ENCODE results near the gene RNF26.

RNF26 gene

DNA sequence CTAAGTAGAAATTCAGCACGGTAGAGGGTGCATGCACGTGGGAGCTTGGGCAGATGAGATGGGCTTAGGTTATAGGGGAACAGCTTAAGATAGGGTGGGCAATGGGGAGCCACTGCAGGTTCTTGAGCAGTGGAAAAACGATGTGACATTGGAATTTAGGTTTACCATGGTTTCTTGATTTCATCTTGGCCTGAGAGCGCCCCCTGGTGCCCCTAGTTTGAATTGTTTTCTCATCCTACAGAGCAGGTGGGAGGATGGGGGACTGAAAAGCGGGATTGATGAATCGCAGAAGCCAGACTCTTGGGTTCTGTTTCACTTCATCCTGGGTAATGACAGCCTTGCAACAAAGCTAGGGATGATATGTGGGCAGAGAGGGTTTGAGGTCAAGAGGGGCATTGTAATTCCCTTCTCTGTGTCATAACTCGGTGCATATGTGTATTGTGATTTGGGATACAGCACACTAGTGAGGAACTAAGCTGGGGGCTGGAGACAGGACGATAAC, 10.7 kb upstream of the RNF26 start:
- TF ChIP-seq EZH2 (IDR thresholded peaks at IDR 0.05): no peak
- no peak overlapping the region for H3K9ac ChIP-seq (ENCODE audit: insufficient read length)
- H3K36me3 ChIP-seq (ENCODE audit: insufficient read depth, low read length): no peaks in the 10 kb centered on the region
- H3K9me3 ChIP-seq (ENCODE audit: low read depth, low read length): no peaks in the 10 kb centered on the region
- DNase-seq (ENCODE audit: low read depth, low spot score): no peak
- H3K4me3 ChIP-seq: no peak overlapping the region
- no peak overlapping the region for H3K27ac ChIP-seq

GRCh38 chr11:119324189-119324588, 10.1 kb upstream of the RNF26 start:
- Histone ChIP-seq H3K9me3 (ENCODE audit: low read depth, low read length) (no peaks in the 10 kb centered on the region), H3K9ac (ENCODE audit: insufficient read length) (no peak overlapping the region), H3K27ac (no peak overlapping the region), H3K36me3 (ENCODE audit: insufficient read depth, low read length) (no peaks in the 10 kb centered on the region), H3K4me3 (no peak overlapping the region)
- TF ChIP-seq FOXP2 (optimal IDR thresholded peaks at IDR 0.05; ENCODE audit: control extremely low read depth, extremely low read length, insufficient read depth) (no peak), EZH2 (IDR thresholded peaks at IDR 0.05) (no peak), POLR2AphosphoS5 (IDR thresholded peaks at IDR 0.05; ENCODE audit: borderline replicate concordance, low read depth, low read length) (no peak)
- DNase-seq (ENCODE audit: low read depth, low spot score): no peak

- no peak for DNase-seq (ENCODE audit: low read depth, low spot score)
- no peak overlapping the region for H3K4me3 ChIP-seq
- H3K9me3 ChIP-seq (ENCODE audit: low read depth, low read length): no peaks in the 10 kb centered on the region
- no peak for TF ChIP-seq FOXP2 (optimal IDR thresholded peaks at IDR 0.05; ENCODE audit: control extremely low read depth, extremely low read length, insufficient read depth)
- TF ChIP-seq POLR2AphosphoS5 (IDR thresholded peaks at IDR 0.05; ENCODE audit: borderline replicate concordance, low read depth, low read length): no peak
- no peak for TF ChIP-seq EZH2 (IDR thresholded peaks at IDR 0.05)
- H3K9ac ChIP-seq (ENCODE audit: insufficient read length): no peak overlapping the region
- H3K27ac ChIP-seq: no peak overlapping the region
- no peaks in the 10 kb centered on the region for H3K36me3 ChIP-seq (ENCODE audit: insufficient read depth, low read length)
Observed at GRCh38 chr11:119329320-119329719, 5.0 kb upstream of the RNF26 start.

DNA sequence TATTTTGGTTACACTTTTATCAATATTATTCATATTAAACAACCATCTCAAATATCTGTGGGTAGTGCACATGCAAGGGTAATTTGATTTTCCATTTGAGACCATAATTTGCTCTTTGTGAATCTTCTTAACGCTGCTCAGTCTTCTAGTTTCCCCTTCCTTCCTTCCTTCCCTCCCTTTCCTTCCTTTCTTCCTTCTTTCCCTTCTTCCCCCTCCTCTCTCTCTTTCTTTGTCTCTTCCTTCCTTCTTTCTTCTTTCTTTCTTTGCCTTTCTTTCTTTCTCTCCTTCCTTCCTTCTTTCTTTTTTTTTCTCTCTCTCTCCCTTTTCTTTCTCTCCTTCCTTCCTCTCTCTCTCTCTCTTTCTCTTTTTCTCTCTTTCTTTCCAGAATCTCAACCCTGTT, 4.1 kb upstream of the RNF26 start:
- Histone ChIP-seq H3K9ac (ENCODE audit: insufficient read length) (no peak overlapping the region), H3K4me3 (no peak overlapping the region), H3K36me3 (ENCODE audit: insufficient read depth, low read length) (no peaks in the 10 kb centered on the region), H3K27ac (no peak overlapping the region), H3K9me3 (ENCODE audit: low read depth, low read length) (no peaks in the 10 kb centered on the region)
- no peak for TF ChIP-seq FOXP2 (optimal IDR thresholded peaks at IDR 0.05; ENCODE audit: control extremely low read depth, extremely low read length, insufficient read depth)
- no peak for TF ChIP-seq EZH2 (IDR thresholded peaks at IDR 0.05)
- no peak for TF ChIP-seq POLR2AphosphoS5 (IDR thresholded peaks at IDR 0.05; ENCODE audit: borderline replicate concordance, low read depth, low read length)
- no peak for DNase-seq (ENCODE audit: low read depth, low spot score)

DNA sequence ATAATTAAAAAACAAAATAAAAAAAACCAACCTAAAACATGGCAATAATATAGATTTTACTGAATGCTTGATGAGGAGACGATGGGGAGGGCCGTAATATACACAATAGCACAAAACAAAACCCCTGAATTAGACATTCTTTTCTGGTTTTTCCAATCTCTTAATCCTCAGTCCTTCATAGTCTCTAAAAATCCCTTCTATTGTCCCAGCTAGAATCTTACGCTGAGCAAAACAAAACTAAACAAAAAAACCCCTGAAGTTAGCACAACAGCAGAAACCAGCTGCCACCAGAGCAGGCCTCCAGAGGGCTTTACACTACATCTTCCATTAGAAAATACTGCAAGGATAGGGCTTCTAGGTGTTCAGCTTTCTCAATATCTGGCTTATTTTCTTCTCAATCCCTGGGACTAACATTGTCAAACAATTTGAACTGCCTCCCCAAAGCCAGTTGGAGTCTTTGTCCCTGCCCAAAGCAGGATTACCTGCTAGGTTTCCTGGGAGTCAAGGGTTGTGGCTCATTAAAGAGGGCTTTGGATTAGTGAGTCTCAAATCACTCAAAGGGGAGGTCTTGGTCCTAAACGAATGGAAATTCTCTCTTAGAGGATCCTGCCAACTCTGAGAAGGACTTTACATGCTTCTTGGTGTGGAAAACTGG, 2.1 kb upstream of the RNF26 start:
- no peaks in the 10 kb centered on the region; the same call in 1 of the 2 replicates for H3K36me3 ChIP-seq (ENCODE audit: insufficient read depth, low read length)
- no peak for DNase-seq (ENCODE audit: low read depth, low spot score)
- no peak overlapping the region for H3K27ac ChIP-seq
- no peaks in the 10 kb centered on the region for H3K9me3 ChIP-seq (ENCODE audit: low read depth, low read length)
- TF ChIP-seq POLR2AphosphoS5 (IDR thresholded peaks at IDR 0.05; ENCODE audit: borderline replicate concordance, low read depth, low read length) (no peak), EZH2 (IDR thresholded peaks at IDR 0.05) (no peak), FOXP2 (optimal IDR thresholded peaks at IDR 0.05; ENCODE audit: control extremely low read depth, extremely low read length, insufficient read depth) (no peak)
- no peak overlapping the region for H3K4me3 ChIP-seq
- peak overlapping the region; percentile 32 for H3K9ac ChIP-seq (ENCODE audit: insufficient read length)

DNA sequence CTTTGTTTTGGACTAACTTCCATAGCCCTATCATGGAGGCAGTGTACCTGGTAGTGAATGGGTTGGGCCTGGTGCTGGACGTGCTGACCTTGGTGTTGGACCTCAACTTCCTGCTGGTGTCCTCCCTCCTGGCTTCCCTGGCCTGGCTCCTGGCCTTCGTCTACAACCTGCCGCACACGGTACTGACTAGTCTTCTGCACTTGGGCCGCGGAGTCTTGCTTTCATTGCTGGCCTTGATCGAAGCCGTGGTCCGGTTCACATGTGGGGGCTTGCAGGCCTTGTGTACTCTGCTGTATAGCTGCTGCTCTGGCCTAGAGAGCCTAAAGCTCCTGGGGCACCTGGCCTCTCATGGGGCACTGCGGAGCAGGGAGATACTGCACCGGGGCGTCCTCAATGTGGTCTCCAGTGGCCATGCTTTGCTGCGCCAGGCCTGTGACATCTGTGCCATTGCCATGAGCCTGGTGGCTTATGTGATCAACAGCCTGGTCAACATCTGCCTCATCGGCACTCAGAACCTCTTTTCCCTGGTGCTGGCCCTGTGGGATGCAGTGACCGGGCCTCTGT, 846 bp downstream of the RNF26 start:
- TF ChIP-seq FOXP2 (optimal IDR thresholded peaks at IDR 0.05; ENCODE audit: control extremely low read depth, extremely low read length, insufficient read depth) (no peak), EZH2 (IDR thresholded peaks at IDR 0.05) (no peak), POLR2AphosphoS5 (IDR thresholded peaks at IDR 0.05; ENCODE audit: borderline replicate concordance, low read depth, low read length) (no peak)
- Histone ChIP-seq H3K4me3 (peak overlapping the region; percentile 94), H3K9ac (ENCODE audit: insufficient read length) (peak overlapping the region; percentile 94), H3K36me3 (ENCODE audit: insufficient read depth, low read length) (no peaks in the 10 kb centered on the region; the same call in 1 of the 2 replicates), H3K27ac (peak overlapping the region; percentile 67; the same call in 1 of the 2 replicates), H3K9me3 (ENCODE audit: low read depth, low read length) (no peaks in the 10 kb centered on the region)
- no peak for DNase-seq (ENCODE audit: low read depth, low spot score)

DNA sequence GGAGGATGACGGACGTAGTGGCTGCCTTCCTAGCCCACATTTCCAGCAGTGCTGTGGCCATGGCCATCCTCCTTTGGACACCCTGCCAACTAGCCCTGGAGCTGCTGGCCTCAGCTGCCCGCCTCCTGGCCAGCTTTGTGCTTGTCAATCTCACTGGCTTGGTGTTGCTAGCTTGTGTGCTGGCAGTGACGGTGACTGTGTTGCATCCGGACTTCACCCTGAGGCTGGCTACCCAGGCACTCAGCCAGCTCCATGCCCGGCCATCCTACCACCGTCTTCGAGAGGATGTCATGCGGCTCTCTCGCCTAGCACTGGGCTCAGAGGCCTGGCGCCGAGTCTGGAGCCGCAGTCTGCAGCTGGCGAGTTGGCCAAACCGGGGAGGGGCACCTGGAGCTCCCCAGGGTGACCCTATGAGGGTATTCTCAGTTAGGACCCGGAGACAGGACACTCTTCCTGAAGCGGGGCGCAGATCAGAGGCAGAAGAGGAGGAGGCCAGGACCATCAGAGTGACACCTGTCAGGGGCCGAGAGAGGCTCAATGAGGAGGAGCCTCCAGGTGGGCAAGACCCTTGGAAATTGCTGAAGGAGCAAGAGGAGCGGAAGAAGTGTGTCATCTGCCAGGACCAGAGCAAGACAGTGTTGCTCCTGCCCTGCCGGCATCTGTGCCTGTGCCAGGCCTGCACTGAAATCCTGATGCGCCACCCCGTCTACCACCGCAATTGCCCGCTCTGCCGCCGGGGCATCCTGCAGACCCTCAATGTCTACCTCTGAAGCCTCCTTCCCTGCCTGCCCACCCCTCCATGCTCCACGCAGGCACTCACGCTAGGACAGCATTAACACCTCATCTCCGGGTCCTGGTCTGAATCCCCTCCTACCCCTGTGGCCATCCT, 1.6 kb downstream of the RNF26 start:
- peak overlapping the region; percentile 94 for H3K4me3 ChIP-seq
- H3K27ac ChIP-seq: no peak overlapping the region
- TF ChIP-seq POLR2AphosphoS5 (IDR thresholded peaks at IDR 0.05; ENCODE audit: borderline replicate concordance, low read depth, low read length) (no peak), EZH2 (IDR thresholded peaks at IDR 0.05) (no peak), FOXP2 (optimal IDR thresholded peaks at IDR 0.05; ENCODE audit: control extremely low read depth, extremely low read length, insufficient read depth) (no peak)
- no peaks in the 10 kb centered on the region for H3K9me3 ChIP-seq (ENCODE audit: low read depth, low read length)
- DNase-seq (ENCODE audit: low read depth, low spot score): no peak
- no peaks in the 10 kb centered on the region; the same call in 1 of the 2 replicates for H3K36me3 ChIP-seq (ENCODE audit: insufficient read depth, low read length)
- H3K9ac ChIP-seq (ENCODE audit: insufficient read length): no peak overlapping the region

- DNase-seq (ENCODE audit: low read depth, low spot score): no peak
- Histone ChIP-seq H3K4me3 (peak overlapping the region; percentile 69), H3K27ac (peak overlapping the region; percentile 73), H3K9ac (ENCODE audit: insufficient read length) (no peak overlapping the region), H3K36me3 (ENCODE audit: insufficient read depth, low read length) (no peaks in the 10 kb centered on the region; the same call in 1 of the 2 replicates), H3K9me3 (ENCODE audit: low read depth, low read length) (no peaks in the 10 kb centered on the region)
- TF ChIP-seq POLR2AphosphoS5 (IDR thresholded peaks at IDR 0.05; ENCODE audit: borderline replicate concordance, low read depth, low read length) (no peak), EZH2 (IDR thresholded peaks at IDR 0.05) (no peak), FOXP2 (optimal IDR thresholded peaks at IDR 0.05; ENCODE audit: control extremely low read depth, extremely low read length, insufficient read depth) (no peak)
Observed at GRCh38 chr11:119336744-119337469, 2.6 kb downstream of the RNF26 start.

All from SK-N-MC (cell line).